NK-92 (cell line): ENCODE data around the gene ZNF792.
"Not testable (repeated sequence)": the region's sequence is repeated elsewhere in the genome, so short reads cannot be mapped to it uniquely, and the experiment has no call there.

Source experiments
- DNase-seq: peaks from one replicate; lab custom pipeline; 2025; ENCODE audit not compliant: unreplicated experiment; lab: John Stamatoyannopoulos, UW

ZNF792 gene

GRCh38 chr19:34998777-34999497 is 34.9 kb upstream of the ZNF792 start:
- no peak for DNase-seq

DNA sequence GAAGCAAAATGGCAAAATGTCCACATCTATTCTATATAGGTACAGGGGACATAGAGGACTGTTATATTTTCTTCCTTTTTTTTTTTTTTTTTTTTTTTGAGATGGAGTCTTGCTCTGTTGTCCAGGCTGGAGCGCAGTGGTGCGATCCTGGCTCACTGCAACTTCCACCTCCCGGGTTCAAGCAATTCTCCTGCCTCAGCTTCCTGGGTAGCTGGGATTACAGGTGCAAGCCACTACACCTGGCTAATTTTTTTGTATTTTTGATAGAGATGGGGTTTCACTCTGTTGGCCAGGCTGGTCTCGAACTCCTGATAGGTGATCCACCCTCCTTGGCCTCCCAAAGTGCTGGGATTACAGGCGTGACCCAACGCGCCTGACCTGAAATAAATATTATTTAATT is 34.2 kb upstream of the ZNF792 start:
- DNase-seq = not testable (repeated sequence)

DNA sequence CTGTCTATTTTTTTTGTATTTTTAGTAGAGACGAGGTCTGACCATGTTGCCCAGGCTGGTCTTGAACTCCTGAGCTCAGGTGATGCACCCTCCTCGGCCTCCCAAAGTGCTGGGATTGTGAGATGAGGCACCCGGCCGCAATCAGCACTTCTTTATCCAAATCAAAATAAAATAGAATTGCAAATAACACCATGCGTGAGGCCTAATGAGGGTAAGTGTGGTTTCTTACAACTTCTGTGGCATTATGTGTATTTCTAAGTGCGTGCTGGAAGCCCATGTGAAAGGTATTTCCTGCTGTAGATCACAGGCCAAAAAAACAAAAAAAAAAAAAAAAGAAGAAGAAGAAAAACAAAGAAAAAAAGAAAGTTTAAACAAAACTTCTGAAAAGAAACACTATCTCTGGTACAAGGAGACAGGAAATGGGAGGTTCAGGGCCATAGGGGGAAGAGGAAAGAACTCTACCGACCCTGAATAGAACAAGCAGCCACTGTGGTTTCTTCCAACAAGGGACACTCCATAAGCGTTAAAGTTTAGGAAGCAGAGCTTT is 33.1 kb upstream of the ZNF792 start:
- no peak for DNase-seq

- no peak for DNase-seq
Measured at GRCh38 chr19:34995551-34995950, 31.5 kb upstream of the ZNF792 start.

GRCh38 chr19:34994643-34995541 is 30.9 kb upstream of the ZNF792 start:
- DNase-seq = no peak

DNA sequence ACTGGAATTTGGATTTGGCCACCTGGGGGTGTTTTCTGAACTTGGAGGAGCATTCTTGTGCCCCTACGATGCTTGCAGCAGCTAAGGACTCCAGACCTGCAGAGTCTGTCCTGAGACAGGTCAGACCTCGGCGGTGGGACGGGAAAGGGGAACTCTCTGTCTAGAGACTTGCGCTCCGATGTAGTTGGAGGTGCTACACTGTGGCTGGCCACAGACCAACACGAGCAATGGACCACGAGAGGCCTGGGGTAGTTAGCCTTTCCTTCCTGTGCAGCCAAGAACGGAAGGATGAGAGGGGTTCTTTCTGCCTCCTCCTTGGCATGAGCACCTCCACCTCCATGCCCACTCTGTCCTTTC is 30.2 kb upstream of the ZNF792 start:
- DNase-seq = no peak

GRCh38 chr19:34992582-34992981 is 28.6 kb upstream of the ZNF792 start:
- not testable (repeated sequence) for DNase-seq

GRCh38 chr19:34991542-34992333 is 27.7 kb upstream of the ZNF792 start:
- no peak for DNase-seq

DNA sequence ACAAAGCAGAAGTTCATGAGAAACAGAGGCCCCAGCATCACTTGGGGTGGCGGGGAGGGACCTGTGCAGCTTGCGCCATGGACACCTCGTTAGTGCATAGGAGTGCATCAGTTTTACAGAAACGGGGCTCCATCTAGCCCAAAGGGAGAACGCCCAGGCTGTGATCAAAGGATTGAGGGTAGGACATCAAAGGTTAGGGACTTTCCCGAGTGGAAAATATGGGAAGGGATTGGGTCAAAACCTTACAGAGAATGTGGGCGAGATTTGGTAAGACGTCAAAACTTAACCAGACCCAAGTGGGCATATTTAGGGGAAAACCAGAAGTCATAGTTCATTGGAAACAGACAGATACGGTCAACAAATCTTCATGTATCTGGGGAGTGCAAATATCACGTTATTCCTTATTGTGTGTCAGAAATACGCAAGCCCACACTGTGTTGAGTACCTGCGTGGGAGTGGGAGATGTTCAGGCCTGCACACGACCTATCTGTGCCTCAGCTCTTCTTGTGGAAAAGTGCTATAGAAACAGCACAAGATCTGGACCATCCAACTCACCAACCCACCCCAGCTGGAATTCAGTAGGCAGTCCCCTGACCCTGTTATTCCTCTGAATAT is 26.7 kb upstream of the ZNF792 start:
- no peak for DNase-seq

DNA sequence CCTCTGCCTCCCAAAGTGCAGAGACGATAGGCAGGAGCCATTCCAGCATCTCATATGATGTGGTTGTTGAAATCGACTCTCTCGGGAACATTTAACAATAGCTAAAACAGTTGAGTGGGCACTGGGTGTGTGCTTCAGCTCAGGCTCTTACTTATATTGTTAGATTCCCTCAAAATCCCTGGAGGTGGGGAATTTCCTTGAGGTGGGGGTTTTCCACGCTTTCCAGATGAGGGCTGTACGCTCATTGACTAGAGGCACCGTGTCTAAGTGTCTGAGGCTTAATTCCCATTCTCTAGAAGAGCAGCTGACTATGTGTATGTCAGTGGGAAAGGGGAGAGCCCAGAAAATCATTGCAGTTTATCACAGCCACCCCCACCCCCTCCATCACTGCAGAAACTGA is 25.3 kb upstream of the ZNF792 start:
- no peak for DNase-seq

DNA sequence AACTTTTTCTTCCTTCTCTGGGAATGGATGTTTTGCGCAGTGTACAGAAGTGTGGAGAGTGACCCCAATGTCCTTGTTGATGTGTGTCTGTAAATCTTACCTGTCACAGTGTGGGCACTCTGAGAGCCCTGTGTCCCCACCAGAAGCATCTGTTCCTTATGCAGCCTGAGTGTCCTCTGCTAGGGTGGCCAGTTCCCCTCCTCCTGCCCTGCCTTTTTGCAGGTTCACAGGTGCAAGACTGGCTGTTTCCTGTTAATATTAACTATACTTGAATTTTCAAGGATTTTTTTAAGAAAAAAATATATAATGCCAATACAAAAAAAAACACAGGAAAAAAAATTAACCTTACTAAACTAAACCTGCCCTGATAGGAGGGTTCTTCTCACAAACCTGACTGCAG is 24.1 kb upstream of the ZNF792 start:
- DNase-seq = no peak

DNA sequence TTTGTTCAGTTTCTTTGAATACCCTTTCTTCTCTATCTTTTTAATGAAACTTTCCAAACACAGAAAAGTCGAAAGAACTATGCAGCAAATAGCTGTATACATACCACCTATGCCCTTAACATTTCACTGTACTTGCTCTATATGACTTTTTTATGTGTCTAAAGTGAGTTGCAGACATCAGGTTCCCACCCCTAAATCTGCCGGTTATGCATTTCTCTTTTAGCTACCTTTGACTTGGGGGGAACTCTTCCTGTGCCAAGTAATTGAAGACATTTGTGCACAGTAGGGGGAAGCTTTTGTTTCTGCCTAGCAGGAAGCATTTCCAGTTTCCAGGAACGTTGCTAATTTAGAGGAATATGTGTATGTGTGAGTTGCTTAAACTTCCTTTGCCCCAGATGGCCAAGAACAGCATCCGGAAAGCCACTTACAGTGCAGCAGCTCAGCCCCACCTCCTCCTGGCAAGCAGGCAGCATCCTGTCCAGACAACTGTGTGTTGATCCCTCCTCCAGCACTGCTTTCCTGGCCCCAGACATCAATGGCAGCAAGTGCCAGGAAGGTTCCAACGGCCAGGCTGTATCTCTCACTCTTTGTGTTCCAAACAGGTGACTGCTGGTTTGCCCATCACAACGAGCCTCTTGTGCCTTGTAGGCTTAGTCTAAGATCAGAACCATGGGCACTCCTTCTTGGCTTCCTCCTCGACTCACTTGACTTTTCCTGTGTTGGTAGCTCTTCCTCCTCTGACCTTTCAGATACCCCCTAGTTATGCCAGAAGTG is 21.4 kb upstream of the ZNF792 start:
- DNase-seq = no peak

- no peak for DNase-seq
Measured at GRCh38 chr19:34984287-34984686, 20.3 kb upstream of the ZNF792 start.

- DNase-seq = no peak
Measured at GRCh38 chr19:34983786-34984185, 19.8 kb upstream of the ZNF792 start.

DNA sequence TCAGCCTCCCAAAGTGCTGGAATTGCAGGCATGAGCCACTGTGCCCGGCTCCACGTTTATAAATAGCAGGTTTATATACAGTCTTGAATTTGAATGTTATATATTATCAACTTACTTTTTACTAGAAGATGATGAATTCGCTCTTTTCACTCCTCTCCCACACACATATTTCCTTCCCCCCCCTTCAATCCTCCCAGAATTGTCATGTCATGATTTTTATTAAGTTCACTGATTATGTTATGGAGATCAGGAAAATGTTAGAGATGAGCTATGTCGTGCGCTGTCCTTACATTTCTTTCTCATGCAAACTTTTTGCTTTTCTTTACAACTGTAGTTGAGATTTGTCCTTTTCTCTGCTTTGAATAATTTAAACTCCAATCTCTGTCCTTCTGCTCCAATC is 18.2 kb upstream of the ZNF792 start:
- no peak for DNase-seq

DNA sequence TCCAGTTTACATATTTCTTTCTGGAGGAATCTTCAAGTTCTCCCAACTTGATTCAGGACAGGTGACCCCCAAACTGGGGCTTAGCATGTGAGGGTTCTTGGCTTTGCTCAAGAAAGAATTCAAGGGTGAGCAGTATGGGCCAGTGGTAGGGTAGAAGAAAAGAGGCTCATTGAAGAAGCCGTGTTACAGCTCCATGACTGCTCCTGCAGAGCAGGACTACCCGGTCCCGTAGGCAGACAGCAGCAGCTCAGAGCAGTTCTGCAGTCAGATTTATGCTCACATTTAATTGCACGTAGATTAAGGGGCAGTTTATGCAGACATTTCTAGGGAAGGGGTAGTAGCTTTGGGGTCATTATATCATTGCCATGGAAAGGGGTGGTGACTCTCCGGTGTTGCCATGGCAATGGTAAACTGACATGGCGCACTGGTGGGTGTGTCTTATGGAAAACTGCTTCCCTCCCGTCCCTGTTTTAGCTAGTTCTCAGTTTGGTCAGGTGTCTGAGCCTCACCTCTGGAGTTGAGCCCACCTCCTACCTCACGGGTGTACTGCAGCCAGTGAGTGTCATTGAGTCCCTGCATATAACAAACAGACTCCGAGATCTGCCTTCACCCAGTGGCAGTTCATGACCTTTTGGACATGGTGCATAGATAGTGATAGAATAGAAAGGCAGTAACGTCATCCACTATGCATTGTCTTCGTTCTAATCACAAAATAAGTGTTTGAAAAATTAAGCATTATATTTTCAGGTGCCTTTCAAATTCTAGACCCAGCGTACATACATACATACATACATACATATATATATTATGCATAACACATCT is 16.0 kb upstream of the ZNF792 start:
- DNase-seq = no peak

DNA sequence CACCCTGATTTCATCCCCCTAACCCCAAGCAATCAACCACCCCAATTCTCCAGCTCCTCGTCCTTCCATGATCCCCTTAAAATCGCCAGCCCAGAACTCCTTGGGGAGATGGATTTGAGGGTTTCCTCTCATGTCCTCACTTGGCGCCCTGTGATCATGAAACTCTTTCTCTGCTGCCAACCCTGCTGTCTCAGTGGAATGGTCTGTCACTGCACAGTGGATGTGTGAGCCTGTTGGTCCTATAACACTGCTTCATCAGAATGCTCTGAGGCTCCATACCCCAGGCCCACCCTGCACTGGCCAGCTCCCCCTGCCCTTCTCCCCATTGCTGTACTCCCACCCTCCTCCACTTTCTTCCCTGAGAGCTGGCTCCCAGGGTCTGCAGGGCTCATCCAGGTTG is 12.6 kb upstream of the ZNF792 start:
- no peak for DNase-seq

GRCh38 chr19:34975056-34975455 is 11.0 kb upstream of the ZNF792 start:
- DNase-seq = no peak

DNA sequence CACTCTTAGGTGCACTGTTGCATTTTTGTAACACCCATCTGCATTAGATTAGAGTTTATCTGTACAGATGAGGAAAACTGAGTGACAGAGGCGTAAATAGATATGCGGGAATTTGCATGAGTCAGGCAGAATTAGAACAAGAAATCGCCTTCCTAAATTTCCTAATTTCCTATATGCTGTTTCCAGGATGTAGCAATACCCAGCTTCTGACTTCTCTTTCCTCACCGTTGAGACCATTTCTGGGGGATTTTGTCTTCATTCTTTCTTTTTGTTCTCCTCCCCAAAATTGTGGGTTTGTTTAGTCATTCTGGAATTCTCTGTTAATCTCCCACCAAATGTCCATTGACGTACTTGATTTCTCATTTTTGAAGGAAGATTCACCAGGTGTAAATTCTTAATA is 10.6 kb upstream of the ZNF792 start:
- DNase-seq = no peak
